ENCODE results near the gene PDGFD.

The PDGFD gene

DNA sequence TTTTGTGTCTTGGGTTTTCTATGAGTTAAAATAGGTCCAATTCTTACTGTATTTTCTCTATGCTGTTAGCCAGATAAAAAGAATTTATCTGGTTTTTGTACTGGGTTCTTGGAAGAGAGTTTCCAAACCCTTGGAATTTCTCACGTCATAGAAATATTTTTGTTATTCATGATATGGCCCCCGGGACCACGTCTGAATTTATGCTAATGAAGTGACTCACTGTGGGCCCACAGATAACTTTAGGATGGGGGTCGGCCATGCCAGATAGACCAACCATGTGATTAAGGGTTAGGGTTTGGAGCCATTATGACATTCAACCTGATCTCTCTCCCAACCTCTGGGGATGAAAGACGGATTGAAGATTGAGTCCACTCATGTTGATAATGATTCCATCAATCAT, 163.1 kb downstream of the PDGFD start:
- DNase-seq (ENCODE audit: low spot score) = no peak

DNA sequence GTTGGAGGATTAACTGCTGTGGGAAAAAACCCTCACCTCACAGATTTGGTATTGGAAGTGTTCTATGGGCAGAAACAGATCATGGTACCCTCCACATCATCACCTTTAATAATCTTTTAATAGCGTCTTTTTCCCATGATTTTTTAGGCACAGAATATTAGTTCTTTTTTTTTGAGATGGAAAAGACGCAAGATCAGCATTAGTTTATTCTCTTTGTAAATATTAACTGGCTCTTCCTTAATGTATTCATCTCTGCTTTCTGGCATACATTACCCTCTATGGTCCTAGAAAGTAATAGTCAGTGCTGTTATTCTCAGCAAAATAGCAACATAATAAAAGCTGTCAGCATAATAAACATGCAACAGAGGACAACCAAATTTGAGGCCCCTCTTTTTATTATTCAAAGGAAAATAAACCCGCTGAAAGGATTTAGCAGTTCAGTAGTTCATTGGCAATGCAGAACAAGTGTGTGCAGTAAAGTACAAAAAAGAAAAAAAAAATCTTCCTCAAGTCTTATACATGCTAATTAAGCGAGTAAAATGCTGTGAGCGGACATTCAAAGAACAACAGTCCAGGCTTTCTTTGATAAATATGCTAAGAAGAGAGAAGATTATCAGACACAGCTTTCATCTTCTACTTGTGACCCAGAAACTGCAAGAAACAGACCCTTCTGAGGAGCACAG, 165.0 kb downstream of the PDGFD start:
- DNase-seq (ENCODE audit: low spot score) = no peak

GRCh38 chr11:103997082-103997481, 166.9 kb downstream of the PDGFD start:
- DNase-seq (ENCODE audit: low spot score) = no peak

- DNase-seq (ENCODE audit: low spot score) = no peak
Measured at GRCh38 chr11:103995896-103996295, 168.1 kb downstream of the PDGFD start.

- no peak for DNase-seq (ENCODE audit: low spot score)
Measured at GRCh38 chr11:103994518-103994917, 169.4 kb downstream of the PDGFD start.

DNA sequence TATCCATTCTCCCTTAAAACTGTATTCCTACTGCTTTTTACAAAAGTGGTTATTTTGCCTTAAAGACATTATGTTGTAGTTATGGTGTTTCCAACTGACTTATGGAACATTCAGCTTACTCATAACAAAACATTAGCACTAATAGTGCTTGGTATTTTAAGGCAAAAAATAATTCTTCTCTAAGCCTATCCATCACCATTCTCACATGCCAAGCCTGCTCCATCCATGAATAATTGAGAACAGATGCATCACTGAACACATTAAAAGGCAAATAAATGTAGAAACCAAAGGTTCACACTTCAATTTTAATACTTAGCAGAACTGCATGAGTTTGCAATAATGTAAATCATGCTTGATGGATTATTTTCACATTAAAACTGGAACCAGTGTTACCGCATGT, 169.9 kb downstream of the PDGFD start:
- DNase-seq (ENCODE audit: low spot score) = no peak

GRCh38 chr11:103993507-103993906, 170.4 kb downstream of the PDGFD start:
- DNase-seq (ENCODE audit: low spot score) = no peak

GRCh38 chr11:103988595-103988969, 175.4 kb downstream of the PDGFD start:
- DNase-seq (ENCODE audit: low spot score) = no peak

- no peak for DNase-seq (ENCODE audit: low spot score)
Measured at GRCh38 chr11:103987629-103988594, 176.0 kb downstream of the PDGFD start.

GRCh38 chr11:103985041-103985440, 178.9 kb downstream of the PDGFD start:
- no peak for DNase-seq (ENCODE audit: low spot score)

DNA sequence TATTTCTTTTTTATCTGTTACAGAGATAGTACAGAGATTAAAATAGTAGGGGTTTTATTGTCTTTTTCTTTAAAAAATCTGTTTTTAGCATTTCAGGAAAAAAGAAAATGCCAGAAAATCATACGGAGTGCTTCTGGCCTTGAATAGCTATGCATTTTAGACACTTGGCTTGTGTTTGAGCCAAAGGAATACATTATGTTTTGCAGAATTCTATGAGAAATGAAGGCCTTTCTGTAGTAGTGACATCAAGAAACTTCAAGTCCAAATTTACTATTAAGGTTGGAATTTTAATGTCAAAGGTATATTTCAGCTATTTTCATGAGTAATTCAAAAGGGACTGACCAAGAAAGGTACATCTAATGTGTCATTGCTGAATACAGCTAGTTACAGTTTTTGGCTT, 183.8 kb downstream of the PDGFD start:
- DNase-seq (ENCODE audit: low spot score) = no peak

GRCh38 chr11:103978616-103979595, 185.0 kb downstream of the PDGFD start:
- no peak for DNase-seq (ENCODE audit: low spot score)

DNA sequence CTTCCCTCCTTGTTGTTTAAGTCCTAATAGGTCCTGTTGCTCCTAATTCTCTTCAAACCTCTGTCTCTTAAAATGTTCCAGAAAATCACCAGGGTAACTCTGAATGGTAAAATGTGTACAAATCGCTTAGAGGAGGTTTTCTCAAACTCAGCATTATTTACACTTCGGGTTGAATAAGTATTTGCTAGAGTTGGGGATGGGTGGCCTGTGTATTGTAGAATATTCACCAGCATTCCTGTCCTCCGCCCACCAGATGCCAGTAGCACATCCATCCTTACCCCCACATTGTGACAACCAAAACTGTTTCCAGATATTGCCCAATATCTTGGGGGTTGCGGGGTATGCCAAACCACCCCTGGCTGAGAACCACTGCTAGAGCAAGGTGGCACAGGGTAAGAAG, 191.9 kb downstream of the PDGFD start:
- no peak for DNase-seq (ENCODE audit: low spot score)

DNA sequence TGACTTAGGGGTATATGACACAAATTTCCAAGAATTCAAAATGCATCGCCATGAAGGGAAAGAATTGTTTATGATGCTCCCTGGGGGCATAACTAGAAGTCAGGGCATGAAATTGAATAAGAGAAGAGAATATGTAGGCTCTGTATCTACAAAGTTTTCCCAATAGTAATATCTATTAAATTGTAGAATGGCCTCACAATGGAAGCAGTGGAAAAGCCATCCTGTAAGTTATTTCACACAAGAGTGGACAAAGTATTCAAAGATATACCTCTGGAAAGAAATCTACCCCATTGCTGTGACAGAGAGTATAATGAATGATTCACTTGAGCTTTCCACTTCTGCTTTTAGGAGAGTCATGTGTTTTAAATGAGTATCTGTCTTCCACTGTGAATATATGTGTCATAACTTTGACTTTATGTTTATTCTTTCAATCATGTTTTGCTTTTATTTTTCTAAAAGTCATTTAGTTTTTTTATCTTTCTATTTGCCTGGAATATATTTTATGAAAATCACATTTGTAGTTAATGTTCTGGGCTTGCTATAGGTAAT, 193.2 kb downstream of the PDGFD start:
- no peak for DNase-seq (ENCODE audit: low spot score)

DNA sequence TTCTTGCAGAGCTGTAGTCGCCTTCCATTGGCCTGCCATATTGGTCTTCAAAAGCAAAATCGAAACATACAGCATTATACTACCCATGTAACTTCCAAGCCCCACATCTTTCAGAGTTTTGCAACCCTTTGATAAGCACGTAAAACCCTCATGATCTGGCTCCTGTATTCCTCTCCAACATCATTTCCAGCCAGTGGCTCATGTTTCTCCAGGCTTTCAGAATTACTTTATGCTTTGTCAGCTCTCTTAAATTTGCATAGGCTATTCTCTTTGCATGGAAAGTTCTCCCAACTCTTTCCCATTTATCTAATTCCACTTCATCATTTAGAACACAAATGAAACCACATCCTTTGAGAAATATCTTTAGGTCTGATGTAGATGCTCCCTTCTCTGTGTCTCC, 195.3 kb downstream of the PDGFD start:
- DNase-seq (ENCODE audit: low spot score) = no peak

DNA sequence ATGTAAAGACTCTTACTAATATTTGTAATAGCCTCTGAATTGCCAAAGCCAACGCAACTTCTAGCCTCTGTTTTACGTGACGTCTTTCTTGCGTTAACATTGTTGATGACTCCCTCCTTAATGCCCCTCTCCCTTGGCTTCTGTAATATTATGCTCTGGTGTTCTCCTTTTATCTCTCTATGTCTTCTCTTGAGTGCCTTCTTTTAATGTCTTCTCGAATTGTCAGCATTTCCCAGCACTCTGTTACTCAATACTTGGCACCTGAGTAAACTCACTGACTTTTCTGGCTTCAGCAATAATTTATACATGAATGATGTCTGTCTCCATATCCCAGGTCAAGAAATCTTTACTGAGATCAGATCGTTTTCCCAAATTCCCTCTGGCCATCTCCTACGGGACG, 196.0 kb downstream of the PDGFD start:
- no peak for DNase-seq (ENCODE audit: low spot score)

DNA sequence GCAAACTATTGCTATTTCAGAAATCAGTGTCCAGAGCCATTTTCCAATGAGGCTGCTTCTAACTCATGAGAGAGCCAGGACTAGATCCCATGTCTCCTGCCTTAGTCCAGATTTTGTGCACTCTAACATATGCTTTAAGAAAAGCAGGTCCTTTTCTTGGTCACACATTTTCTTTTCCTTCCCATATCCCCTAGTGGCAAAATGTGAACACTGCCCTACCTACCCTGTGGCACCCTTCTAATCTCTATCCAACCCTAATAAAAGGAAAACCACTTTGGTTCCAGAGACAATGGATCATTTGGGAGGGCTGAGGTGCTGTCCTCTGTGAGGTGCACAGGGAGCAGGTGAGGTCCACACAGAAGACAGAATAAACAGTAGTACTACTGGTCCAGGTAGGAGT, 199.6 kb downstream of the PDGFD start:
- no peak for DNase-seq (ENCODE audit: low spot score)

DNA sequence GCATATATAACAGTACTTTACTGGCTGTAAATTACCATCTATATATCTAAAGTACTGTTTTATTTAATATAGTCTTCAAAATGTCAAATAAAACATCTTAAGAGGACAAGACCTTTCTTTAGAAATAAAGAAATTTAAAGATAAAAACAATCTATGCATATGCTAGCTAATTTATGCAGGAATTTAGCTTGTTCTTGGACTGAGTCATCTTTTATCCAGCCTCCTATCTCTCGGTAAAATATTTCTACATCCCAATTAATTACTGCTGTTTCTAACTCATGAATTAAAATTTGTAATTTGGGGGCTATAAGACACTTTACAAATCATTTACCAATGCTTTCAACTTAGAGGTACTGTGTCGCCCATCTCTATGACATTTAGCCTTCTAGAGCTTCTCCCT, 200.3 kb downstream of the PDGFD start:
- DNase-seq (ENCODE audit: low spot score) = no peak

GRCh38 chr11:103961010-103961409, 202.9 kb downstream of the PDGFD start:
- no peak for DNase-seq (ENCODE audit: low spot score)

- DNase-seq (ENCODE audit: low spot score) = no peak
Measured at GRCh38 chr11:103960108-103960507, 203.8 kb downstream of the PDGFD start.

- DNase-seq (ENCODE audit: low spot score) = no peak
Measured at GRCh38 chr11:103959279-103959942, 204.5 kb downstream of the PDGFD start.
